ENCODE data around the gene NHERF1. TPM values are rescaled to one million over a fixed set of nuclear protein-coding genes. Genes with fewer than 3 reads are reported as not detected.

The NHERF1 gene
- total RNA-seq, 4 donors from 2014 or later = 8.9 to 12.1 (median 11.0) TPM

DNA sequence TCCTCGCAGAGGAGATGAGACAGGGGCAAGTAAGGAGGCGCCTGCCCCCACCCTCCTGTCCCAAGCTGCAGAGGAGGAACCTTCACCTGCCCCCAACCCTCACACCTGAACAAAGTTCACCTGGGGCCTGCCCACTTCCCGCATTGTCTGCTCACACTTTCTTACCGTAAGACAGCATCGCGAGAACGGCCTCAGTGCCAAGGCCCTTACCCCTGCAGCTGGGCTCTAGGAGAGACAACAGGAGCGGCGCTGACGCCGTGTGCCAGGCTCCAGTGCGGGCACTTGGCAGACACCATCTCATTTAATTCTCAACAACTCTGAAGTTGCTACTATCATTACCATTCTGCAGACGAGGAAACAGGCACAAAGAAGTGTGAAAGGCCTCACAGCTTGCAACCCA, 23.6 kb downstream of the NHERF1 start:
- 95% methylated on average over 13 of the region's 13 CpGs for WGBS
- Histone ChIP-seq H3K9me3 (no peaks in the 10 kb centered on the region), H3K27me3 (peaks cover 0 to 2% (median 0%) of the 10 kb centered on the region in 4 donors), H3K27ac (replicated peaks in 1 of 4) (no peak overlapping the region), H3K4me3 (no peak overlapping the region), H3K4me1 (peaks cover 30 to 50% (median 36%) of the 10 kb centered on the region in 4 donors), H3K36me3 (peaks cover 25 to 50% (median 48%) of the 10 kb centered on the region in 4 donors)
- DNase-seq (ENCODE audit: extremely low spot score) = no peak
- intact Hi-C loops (cut with DNase I) = no loop called here
- TF ChIP-seq EP300 (IDR thresholded peaks at IDR 0.05) = no peak
- no peak for TF ChIP-seq POLR2A (IDR thresholded peaks at IDR 0.05; ENCODE audit: low read depth)
- no peak for TF ChIP-seq CTCF (IDR thresholded peaks at IDR 0.05)
- TF ChIP-seq POLR2AphosphoS5 (IDR thresholded peaks at IDR 0.05) = no peak

- intact Hi-C loops (cut with DNase I) = no loop called here
- no peak for TF ChIP-seq POLR2A (IDR thresholded peaks at IDR 0.05; ENCODE audit: low read depth)
- no peak for TF ChIP-seq POLR2AphosphoS5 (IDR thresholded peaks at IDR 0.05)
- no peak for TF ChIP-seq EP300 (IDR thresholded peaks at IDR 0.05)
- TF ChIP-seq CTCF (IDR thresholded peaks at IDR 0.05) = no peak
- H3K4me1 ChIP-seq = peaks cover 24 to 47% (median 31%) of the 10 kb centered on the region in 4 donors
- H3K9me3 ChIP-seq = no peaks in the 10 kb centered on the region
- H3K4me3 ChIP-seq = no peak overlapping the region
- H3K36me3 ChIP-seq = peaks cover 25 to 50% (median 48%) of the 10 kb centered on the region in 4 donors
- no peak overlapping the region for H3K27ac ChIP-seq (replicated peaks in 1 of 4)
- no peak for DNase-seq (ENCODE audit: extremely low spot score)
- H3K27me3 ChIP-seq = no peaks in the 10 kb centered on the region
- WGBS = 83% methylated on average over 2 of the region's 6 CpGs
Observed at GRCh38 chr17:74773414-74773813, 25.0 kb downstream of the NHERF1 start.

GRCh38 chr17:74773871-74774286, 25.5 kb downstream of the NHERF1 start:
- DNase-seq (ENCODE audit: extremely low spot score) = no peak
- Histone ChIP-seq H3K4me3 (no peak overlapping the region), H3K4me1 (peaks cover 24 to 46% (median 29%) of the 10 kb centered on the region in 4 donors), H3K9me3 (no peaks in the 10 kb centered on the region), H3K27me3 (no peaks in the 10 kb centered on the region), H3K27ac (replicated peaks in 1 of 4) (no peak overlapping the region), H3K36me3 (peaks cover 25 to 50% (median 45%) of the 10 kb centered on the region in 4 donors)
- 56% methylated on average over 6 of the region's 6 CpGs for WGBS
- intact Hi-C loops (cut with DNase I) = no loop called here
- TF ChIP-seq EP300 (IDR thresholded peaks at IDR 0.05) (no peak), CTCF (IDR thresholded peaks at IDR 0.05) (no peak), POLR2A (IDR thresholded peaks at IDR 0.05; ENCODE audit: low read depth) (no peak), POLR2AphosphoS5 (IDR thresholded peaks at IDR 0.05) (no peak)

- H3K4me1 ChIP-seq = peaks cover 17 to 54% (median 31%) of the 10 kb centered on the region in 4 donors
- peak overlapping the region; percentile 58 to 83 (median 74) for H3K27ac ChIP-seq (replicated peaks in 1 of 4)
- intact Hi-C loops (cut with DNase I) = loop anchor here (2.0 kb wide), 1 partner anchor 27 kb away; the partner anchor contains the start of gene NHERF1
- no peak for DNase-seq (ENCODE audit: extremely low spot score)
- peaks cover 25 to 46% (median 41%) of the 10 kb centered on the region in 4 donors for H3K36me3 ChIP-seq
- no peaks in the 10 kb centered on the region for H3K27me3 ChIP-seq
- no peak for TF ChIP-seq CTCF (IDR thresholded peaks at IDR 0.05)
- no peak for TF ChIP-seq EP300 (IDR thresholded peaks at IDR 0.05)
- no peak for TF ChIP-seq POLR2A (IDR thresholded peaks at IDR 0.05; ENCODE audit: low read depth)
- no peak for TF ChIP-seq POLR2AphosphoS5 (IDR thresholded peaks at IDR 0.05)
- no peaks in the 10 kb centered on the region for H3K9me3 ChIP-seq
- 37% methylated on average over 10 of the region's 12 CpGs for WGBS
- H3K4me3 ChIP-seq = peak overlapping the region; percentile 71 to 97 (median 80)
Observed at GRCh38 chr17:74775409-74776043, 27.1 kb downstream of the NHERF1 start.
